ENCODE measurements around the gene DOK6.

DOK6 gene

DNA sequence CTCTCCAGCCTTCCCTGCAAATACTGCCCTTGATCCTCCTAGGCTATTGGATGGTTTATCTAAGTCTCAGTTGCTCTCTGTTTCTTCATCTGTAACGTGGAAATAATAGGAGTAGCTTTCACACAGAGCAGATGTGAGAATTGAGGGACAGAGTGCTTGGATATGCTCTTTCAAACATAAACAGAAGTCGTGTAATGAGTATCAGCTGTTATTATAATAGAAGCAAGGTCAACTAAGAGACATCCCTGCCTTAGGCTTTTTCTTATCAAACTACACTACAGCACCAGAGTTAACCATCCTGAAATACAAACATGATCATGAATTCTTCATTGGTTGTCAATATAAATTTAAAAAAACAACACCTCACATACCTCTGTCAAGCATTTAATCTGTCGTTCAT is 138.2 kb downstream of the DOK6 start:
- Histone ChIP-seq H2BK120ac (ENCODE audit: insufficient read depth, low read length, poor library complexity) (no peak overlapping the region), H4K91ac (ENCODE audit: low read depth, low read length) (no peak overlapping the region), H3K23ac (ENCODE audit: low read length) (no peak overlapping the region), H3K27ac (ENCODE audit: low read depth, low read length) (no peak overlapping the region), H3K9me3 (ENCODE audit: insufficient read depth, low read depth, low read length) (no peaks in the 10 kb centered on the region), H3K4me1 (ENCODE audit: control insufficient read depth in 1 of 2, insufficient read depth in 2 of 2, low read length in 2 of 2) (no peaks in the 10 kb centered on the region), H2AK5ac (ENCODE audit: low read length) (no peak overlapping the region), H3K4ac (ENCODE audit: low read depth, low read length) (no peak overlapping the region), H2AFZ (ENCODE audit: insufficient read depth, low read length, poor library complexity) (no peak overlapping the region), H3K79me1 (ENCODE audit: low read length) (no peaks in the 10 kb centered on the region), H3K4me2 (ENCODE audit: low read length) (no peak overlapping the region), H4K8ac (ENCODE audit: low read depth, low read length) (no peak overlapping the region), H4K12ac (ENCODE audit: low read depth, low read length) (no peak overlapping the region), H3K18ac (ENCODE audit: low read length) (no peak overlapping the region), H3K14ac (ENCODE audit: low read length) (no peak overlapping the region), H3K27me3 (ENCODE audit: insufficient read depth, low read length) (no peaks in the 10 kb centered on the region), H3K79me2 (ENCODE audit: control insufficient read depth, insufficient read depth, low read length, poor library complexity) (no peaks in the 10 kb centered on the region), H3K4me3 (ENCODE audit: low read depth, low read length) (no peak overlapping the region), H2BK5ac (ENCODE audit: low read depth, low read length, poor library complexity) (no peak overlapping the region), H2BK12ac (ENCODE audit: low read length) (no peak overlapping the region), H3K36me3 (ENCODE audit: control insufficient read depth in 1 of 2, insufficient read depth in 2 of 2, low read length in 2 of 2) (no peaks in the 10 kb centered on the region), H3K9ac (ENCODE audit: low read length) (no peak overlapping the region)
- no peak for DNase-seq
- no CpG with 5 or more reads among the region's 3 CpGs for WGBS (ENCODE audit: extremely low coverage, insufficient coverage, insufficient read length)

DNA sequence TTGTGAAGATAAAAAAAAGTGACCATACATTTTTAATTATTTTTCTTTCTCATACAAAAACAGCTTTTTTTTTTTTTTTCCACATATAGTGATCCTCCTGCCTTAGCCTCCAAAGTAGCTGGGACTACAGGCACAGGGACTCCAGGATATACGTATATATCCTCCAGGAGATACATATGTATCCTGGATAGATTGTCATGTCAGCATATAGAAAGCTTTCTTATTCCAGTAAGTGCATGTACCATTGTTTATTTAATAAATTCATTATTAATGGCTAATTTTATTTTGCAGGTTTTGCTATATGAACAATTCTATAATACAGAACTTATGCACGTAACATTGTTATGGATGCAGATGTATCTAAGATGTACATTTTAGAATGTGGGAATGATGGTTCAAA is 138.7 kb downstream of the DOK6 start:
- Histone ChIP-seq H4K8ac (ENCODE audit: low read depth, low read length) (no peak overlapping the region), H2BK12ac (ENCODE audit: low read length) (no peak overlapping the region), H3K9ac (ENCODE audit: low read length) (no peak overlapping the region), H2AK5ac (ENCODE audit: low read length) (no peak overlapping the region), H3K4ac (ENCODE audit: low read depth, low read length) (no peak overlapping the region), H3K79me1 (ENCODE audit: low read length) (no peaks in the 10 kb centered on the region), H3K27me3 (ENCODE audit: insufficient read depth, low read length) (no peaks in the 10 kb centered on the region), H4K12ac (ENCODE audit: low read depth, low read length) (no peak overlapping the region), H3K27ac (ENCODE audit: low read depth, low read length) (no peak overlapping the region), H3K4me2 (ENCODE audit: low read length) (no peak overlapping the region), H3K36me3 (ENCODE audit: control insufficient read depth in 1 of 2, insufficient read depth in 2 of 2, low read length in 2 of 2) (no peaks in the 10 kb centered on the region), H3K79me2 (ENCODE audit: control insufficient read depth, insufficient read depth, low read length, poor library complexity) (no peaks in the 10 kb centered on the region), H2BK120ac (ENCODE audit: insufficient read depth, low read length, poor library complexity) (no peak overlapping the region), H3K4me1 (ENCODE audit: control insufficient read depth in 1 of 2, insufficient read depth in 2 of 2, low read length in 2 of 2) (no peaks in the 10 kb centered on the region), H3K9me3 (ENCODE audit: insufficient read depth, low read depth, low read length) (no peaks in the 10 kb centered on the region), H3K14ac (ENCODE audit: low read length) (no peak overlapping the region), H2AFZ (ENCODE audit: insufficient read depth, low read length, poor library complexity) (no peak overlapping the region), H2BK5ac (ENCODE audit: low read depth, low read length, poor library complexity) (no peak overlapping the region), H4K91ac (ENCODE audit: low read depth, low read length) (no peak overlapping the region), H3K18ac (ENCODE audit: low read length) (no peak overlapping the region), H3K23ac (ENCODE audit: low read length) (no peak overlapping the region), H3K4me3 (ENCODE audit: low read depth, low read length) (no peak overlapping the region)
- no CpG with 5 or more reads among the region's 2 CpGs for WGBS (ENCODE audit: extremely low coverage, insufficient coverage, insufficient read length)
- no peak for DNase-seq

DNA sequence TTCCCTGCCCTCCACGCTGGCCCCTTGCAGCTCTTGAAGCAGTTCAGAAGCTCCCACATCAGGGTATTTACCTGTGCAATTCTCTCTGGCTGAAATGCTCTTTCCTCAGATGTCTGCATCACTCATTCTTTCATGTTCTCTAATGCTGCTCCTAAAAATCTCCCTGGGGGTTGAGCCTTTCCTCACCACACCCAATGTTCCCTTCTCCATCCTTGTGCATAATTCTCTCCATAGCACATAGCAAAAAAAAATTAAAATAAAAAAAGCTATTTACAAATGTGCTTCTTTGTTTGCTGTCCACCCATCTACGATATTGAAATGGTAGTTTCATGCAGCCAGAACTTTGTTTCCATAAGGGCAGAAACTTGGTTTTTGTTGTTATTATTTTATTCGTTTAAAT is 155.5 kb downstream of the DOK6 start:
- H3K27ac ChIP-seq (ENCODE audit: low read depth, low read length): no peak overlapping the region
- H3K27me3 ChIP-seq (ENCODE audit: insufficient read depth, low read length): no peaks in the 10 kb centered on the region
- no peak overlapping the region for H3K4me2 ChIP-seq (ENCODE audit: low read length)
- H3K9ac ChIP-seq (ENCODE audit: low read length): no peak overlapping the region
- no peak overlapping the region for H2AFZ ChIP-seq (ENCODE audit: insufficient read depth, low read length, poor library complexity)
- no peak overlapping the region for H2BK12ac ChIP-seq (ENCODE audit: low read length)
- H3K79me1 ChIP-seq (ENCODE audit: low read length): no peaks in the 10 kb centered on the region
- H4K91ac ChIP-seq (ENCODE audit: low read depth, low read length): no peak overlapping the region
- no peak overlapping the region for H4K8ac ChIP-seq (ENCODE audit: low read depth, low read length)
- no peak overlapping the region for H4K12ac ChIP-seq (ENCODE audit: low read depth, low read length)
- no peaks in the 10 kb centered on the region for H3K36me3 ChIP-seq (ENCODE audit: control insufficient read depth in 1 of 2, insufficient read depth in 2 of 2, low read length in 2 of 2)
- H3K23ac ChIP-seq (ENCODE audit: low read length): no peak overlapping the region
- H3K4ac ChIP-seq (ENCODE audit: low read depth, low read length): no peak overlapping the region
- no peak overlapping the region for H2AK5ac ChIP-seq (ENCODE audit: low read length)
- no peak overlapping the region for H2BK5ac ChIP-seq (ENCODE audit: low read depth, low read length, poor library complexity)
- H3K9me3 ChIP-seq (ENCODE audit: insufficient read depth, low read depth, low read length): no peaks in the 10 kb centered on the region
- DNase-seq: no peak
- no CpG with 5 or more reads among the region's 3 CpGs for WGBS (ENCODE audit: extremely low coverage, insufficient coverage, insufficient read length)
- no peak overlapping the region for H3K4me3 ChIP-seq (ENCODE audit: low read depth, low read length)
- no peaks in the 10 kb centered on the region for H3K4me1 ChIP-seq (ENCODE audit: control insufficient read depth in 1 of 2, insufficient read depth in 2 of 2, low read length in 2 of 2)
- no peak overlapping the region for H3K18ac ChIP-seq (ENCODE audit: low read length)
- no peaks in the 10 kb centered on the region for H3K79me2 ChIP-seq (ENCODE audit: control insufficient read depth, insufficient read depth, low read length, poor library complexity)
- H3K14ac ChIP-seq (ENCODE audit: low read length): no peak overlapping the region
- no peak overlapping the region for H2BK120ac ChIP-seq (ENCODE audit: insufficient read depth, low read length, poor library complexity)

DNA sequence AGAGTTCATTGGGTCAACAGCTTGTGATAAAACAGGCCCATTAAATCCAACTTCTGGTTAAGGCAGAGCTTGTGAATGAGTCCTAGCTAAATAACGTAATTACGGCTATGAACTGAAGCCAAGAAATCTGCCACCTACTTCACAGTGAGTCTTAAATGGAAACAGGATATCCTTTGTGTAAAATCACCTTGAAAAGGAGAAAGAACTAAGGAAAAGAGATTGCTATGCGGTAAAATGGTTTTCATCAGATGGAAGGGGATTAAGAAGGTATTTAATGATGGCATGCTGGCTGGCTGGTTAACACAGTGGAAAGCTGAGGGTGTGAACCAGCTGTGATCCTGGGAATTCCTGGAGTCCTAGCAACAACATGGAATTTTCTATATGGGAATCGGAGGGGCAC is 156.6 kb downstream of the DOK6 start:
- no peak overlapping the region for H4K8ac ChIP-seq (ENCODE audit: low read depth, low read length)
- no peak overlapping the region for H4K91ac ChIP-seq (ENCODE audit: low read depth, low read length)
- no peak overlapping the region for H2BK120ac ChIP-seq (ENCODE audit: insufficient read depth, low read length, poor library complexity)
- no peak overlapping the region for H3K4ac ChIP-seq (ENCODE audit: low read depth, low read length)
- H3K14ac ChIP-seq (ENCODE audit: low read length): no peak overlapping the region
- no peak overlapping the region for H3K23ac ChIP-seq (ENCODE audit: low read length)
- WGBS (ENCODE audit: extremely low coverage, insufficient coverage, insufficient read length): no CpG with 5 or more reads among the region's 4 CpGs
- no peaks in the 10 kb centered on the region for H3K9me3 ChIP-seq (ENCODE audit: insufficient read depth, low read depth, low read length)
- H3K18ac ChIP-seq (ENCODE audit: low read length): no peak overlapping the region
- H3K4me1 ChIP-seq (ENCODE audit: control insufficient read depth in 1 of 2, insufficient read depth in 2 of 2, low read length in 2 of 2): no peaks in the 10 kb centered on the region
- H4K12ac ChIP-seq (ENCODE audit: low read depth, low read length): no peak overlapping the region
- no peak overlapping the region for H3K4me3 ChIP-seq (ENCODE audit: low read depth, low read length)
- no peak overlapping the region for H3K4me2 ChIP-seq (ENCODE audit: low read length)
- H3K27me3 ChIP-seq (ENCODE audit: insufficient read depth, low read length): no peaks in the 10 kb centered on the region
- H3K27ac ChIP-seq (ENCODE audit: low read depth, low read length): no peak overlapping the region
- H3K9ac ChIP-seq (ENCODE audit: low read length): no peak overlapping the region
- H3K79me1 ChIP-seq (ENCODE audit: low read length): no peaks in the 10 kb centered on the region
- H2BK5ac ChIP-seq (ENCODE audit: low read depth, low read length, poor library complexity): no peak overlapping the region
- no peaks in the 10 kb centered on the region for H3K79me2 ChIP-seq (ENCODE audit: control insufficient read depth, insufficient read depth, low read length, poor library complexity)
- no peak overlapping the region for H2BK12ac ChIP-seq (ENCODE audit: low read length)
- DNase-seq: no peak
- H3K36me3 ChIP-seq (ENCODE audit: control insufficient read depth in 1 of 2, insufficient read depth in 2 of 2, low read length in 2 of 2): no peaks in the 10 kb centered on the region
- no peak overlapping the region for H2AFZ ChIP-seq (ENCODE audit: insufficient read depth, low read length, poor library complexity)
- H2AK5ac ChIP-seq (ENCODE audit: low read length): no peak overlapping the region
